HCT116 (cell line): ENCODE results near the gene CEACAM1.
"Not testable (repeated sequence)": the region's sequence is repeated elsewhere in the genome, so short reads cannot be mapped to it uniquely, and the experiment has no call there.

Experiments used
- EGR1 ChIP-seq: IDR thresholded peaks from 2 replicates; pipeline ENCODE4 v1.6.1; 2012; ENCODE audit warnings: low read depth
- ELF1 ChIP-seq: IDR thresholded peaks from 2 replicates; pipeline ENCODE4 v1.6.1; 2012; ENCODE audit warnings: low read depth, borderline replicate concordance
- EZH2 ChIP-seq: fragments of 200-600 bp; sonication (generic); IDR thresholded peaks from 2 replicates; pipeline ENCODE4 v1.6.1; 2017; ENCODE audit warnings: antibody characterized with exemption, mixed run types
- EZH2phosphoT487 ChIP-seq: fragments of 200-600 bp; IDR thresholded peaks from 2 replicates; pipeline ENCODE4 v1.6.1; 2018; ENCODE audit warnings: antibody characterized with exemption, borderline replicate concordance
- POLR2A ChIP-seq: IDR thresholded peaks from 2 replicates; pipeline ENCODE4 v1.7.0; 2011; ENCODE audit warnings: borderline replicate concordance; ENCODE audit not compliant: insufficient read depth, insufficient read length; ENCODE audit errors: extremely low read depth
- POLR2AphosphoS5 ChIP-seq: IDR thresholded peaks from 2 replicates; pipeline ENCODE4 v1.6.1; 2011; ENCODE audit warnings: mild to moderate bottlenecking, low read depth, low read length, moderate library complexity
- RAD21 ChIP-seq: IDR thresholded peaks from 2 replicates; pipeline ENCODE4 v1.6.1; 2012; ENCODE audit warnings: low read depth, mild to moderate bottlenecking
- YY1 ChIP-seq: IDR thresholded peaks from 2 replicates; pipeline ENCODE4 v1.6.1; 2011; ENCODE audit warnings: low read length, low read depth, moderate library complexity, mild to moderate bottlenecking; ENCODE audit not compliant: insufficient replicate concordance; ENCODE audit errors: extremely low read depth
- TF ChIP-seq, protein P1 (sequence below): IDR thresholded peaks from 2 replicates; pipeline ENCODE4 v1.6.1; 2012; ENCODE audit warnings: low read depth
- TF ChIP-seq, protein P2 (sequence below), 3 experiments: fragments of 200-600 bp in 1 of 3; sonication (generic) in 1 of 3; IDR thresholded peaks in 2 of 3; conservative IDR thresholded peaks in 1 of 3; 2 replicates each; pipeline ENCODE4 v1.5.1; 2012 to 2017; ENCODE audit warnings: low read depth in 2 of 3, low read length in 2 of 3, antibody characterized with exemption in 1 of 3, borderline replicate concordance in 1 of 3, control low read depth in 1 of 3, mild to moderate bottlenecking in 1 of 3, mixed read lengths in 1 of 3, mixed run types in 1 of 3, moderate library complexity in 1 of 3; ENCODE audit not compliant: insufficient read depth in 1 of 3
- TF ChIP-seq, protein P3 (sequence below): IDR thresholded peaks from 2 replicates; pipeline ENCODE4 v1.6.1; 2011; ENCODE audit warnings: mild to moderate bottlenecking, low read length, moderate library complexity; ENCODE audit not compliant: insufficient replicate concordance; ENCODE audit errors: extremely low read depth

DNA sequence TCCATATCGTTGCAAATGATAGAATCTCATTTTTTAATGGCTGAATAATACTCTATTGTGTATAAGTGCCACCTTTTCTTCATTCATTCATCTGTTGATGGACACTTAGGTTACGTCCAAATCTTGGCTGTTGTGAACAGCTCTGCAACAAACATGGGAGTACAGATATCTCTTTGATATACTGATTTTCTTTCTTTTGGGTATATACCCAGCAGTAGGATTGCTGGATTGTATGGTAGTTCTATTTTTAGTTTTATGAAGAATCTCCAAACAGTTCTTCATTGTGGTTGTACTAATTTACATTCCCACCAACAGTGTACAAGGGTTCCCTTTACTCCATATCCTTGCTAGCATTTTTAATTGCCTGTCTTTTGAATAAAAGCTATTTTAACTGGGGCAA is 7.0 kb upstream of the CEACAM1 start:
- not testable (repeated sequence) for TF ChIP-seq POLR2A, EZH2, EZH2phosphoT487, ELF1, POLR2AphosphoS5, EGR1, YY1, RAD21
- TF ChIP-seq, protein P1, sequence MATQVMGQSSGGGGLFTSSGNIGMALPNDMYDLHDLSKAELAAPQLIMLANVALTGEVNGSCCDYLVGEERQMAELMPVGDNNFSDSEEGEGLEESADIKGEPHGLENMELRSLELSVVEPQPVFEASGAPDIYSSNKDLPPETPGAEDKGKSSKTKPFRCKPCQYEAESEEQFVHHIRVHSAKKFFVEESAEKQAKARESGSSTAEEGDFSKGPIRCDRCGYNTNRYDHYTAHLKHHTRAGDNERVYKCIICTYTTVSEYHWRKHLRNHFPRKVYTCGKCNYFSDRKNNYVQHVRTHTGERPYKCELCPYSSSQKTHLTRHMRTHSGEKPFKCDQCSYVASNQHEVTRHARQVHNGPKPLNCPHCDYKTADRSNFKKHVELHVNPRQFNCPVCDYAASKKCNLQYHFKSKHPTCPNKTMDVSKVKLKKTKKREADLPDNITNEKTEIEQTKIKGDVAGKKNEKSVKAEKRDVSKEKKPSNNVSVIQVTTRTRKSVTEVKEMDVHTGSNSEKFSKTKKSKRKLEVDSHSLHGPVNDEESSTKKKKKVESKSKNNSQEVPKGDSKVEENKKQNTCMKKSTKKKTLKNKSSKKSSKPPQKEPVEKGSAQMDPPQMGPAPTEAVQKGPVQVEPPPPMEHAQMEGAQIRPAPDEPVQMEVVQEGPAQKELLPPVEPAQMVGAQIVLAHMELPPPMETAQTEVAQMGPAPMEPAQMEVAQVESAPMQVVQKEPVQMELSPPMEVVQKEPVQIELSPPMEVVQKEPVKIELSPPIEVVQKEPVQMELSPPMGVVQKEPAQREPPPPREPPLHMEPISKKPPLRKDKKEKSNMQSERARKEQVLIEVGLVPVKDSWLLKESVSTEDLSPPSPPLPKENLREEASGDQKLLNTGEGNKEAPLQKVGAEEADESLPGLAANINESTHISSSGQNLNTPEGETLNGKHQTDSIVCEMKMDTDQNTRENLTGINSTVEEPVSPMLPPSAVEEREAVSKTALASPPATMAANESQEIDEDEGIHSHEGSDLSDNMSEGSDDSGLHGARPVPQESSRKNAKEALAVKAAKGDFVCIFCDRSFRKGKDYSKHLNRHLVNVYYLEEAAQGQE: not testable (repeated sequence)
- TF ChIP-seq, protein P2, sequence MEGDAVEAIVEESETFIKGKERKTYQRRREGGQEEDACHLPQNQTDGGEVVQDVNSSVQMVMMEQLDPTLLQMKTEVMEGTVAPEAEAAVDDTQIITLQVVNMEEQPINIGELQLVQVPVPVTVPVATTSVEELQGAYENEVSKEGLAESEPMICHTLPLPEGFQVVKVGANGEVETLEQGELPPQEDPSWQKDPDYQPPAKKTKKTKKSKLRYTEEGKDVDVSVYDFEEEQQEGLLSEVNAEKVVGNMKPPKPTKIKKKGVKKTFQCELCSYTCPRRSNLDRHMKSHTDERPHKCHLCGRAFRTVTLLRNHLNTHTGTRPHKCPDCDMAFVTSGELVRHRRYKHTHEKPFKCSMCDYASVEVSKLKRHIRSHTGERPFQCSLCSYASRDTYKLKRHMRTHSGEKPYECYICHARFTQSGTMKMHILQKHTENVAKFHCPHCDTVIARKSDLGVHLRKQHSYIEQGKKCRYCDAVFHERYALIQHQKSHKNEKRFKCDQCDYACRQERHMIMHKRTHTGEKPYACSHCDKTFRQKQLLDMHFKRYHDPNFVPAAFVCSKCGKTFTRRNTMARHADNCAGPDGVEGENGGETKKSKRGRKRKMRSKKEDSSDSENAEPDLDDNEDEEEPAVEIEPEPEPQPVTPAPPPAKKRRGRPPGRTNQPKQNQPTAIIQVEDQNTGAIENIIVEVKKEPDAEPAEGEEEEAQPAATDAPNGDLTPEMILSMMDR (IDR thresholded peaks at IDR 0.05 in 2 of 3, conservative IDR thresholded peaks at IDR 0.05 in 1 of 3; ENCODE audit: borderline replicate concordance in 1 of 3, insufficient read depth in 1 of 3, low read depth in 2 of 3, low read length in 2 of 3): not testable (repeated sequence)
- TF ChIP-seq, protein P3, sequence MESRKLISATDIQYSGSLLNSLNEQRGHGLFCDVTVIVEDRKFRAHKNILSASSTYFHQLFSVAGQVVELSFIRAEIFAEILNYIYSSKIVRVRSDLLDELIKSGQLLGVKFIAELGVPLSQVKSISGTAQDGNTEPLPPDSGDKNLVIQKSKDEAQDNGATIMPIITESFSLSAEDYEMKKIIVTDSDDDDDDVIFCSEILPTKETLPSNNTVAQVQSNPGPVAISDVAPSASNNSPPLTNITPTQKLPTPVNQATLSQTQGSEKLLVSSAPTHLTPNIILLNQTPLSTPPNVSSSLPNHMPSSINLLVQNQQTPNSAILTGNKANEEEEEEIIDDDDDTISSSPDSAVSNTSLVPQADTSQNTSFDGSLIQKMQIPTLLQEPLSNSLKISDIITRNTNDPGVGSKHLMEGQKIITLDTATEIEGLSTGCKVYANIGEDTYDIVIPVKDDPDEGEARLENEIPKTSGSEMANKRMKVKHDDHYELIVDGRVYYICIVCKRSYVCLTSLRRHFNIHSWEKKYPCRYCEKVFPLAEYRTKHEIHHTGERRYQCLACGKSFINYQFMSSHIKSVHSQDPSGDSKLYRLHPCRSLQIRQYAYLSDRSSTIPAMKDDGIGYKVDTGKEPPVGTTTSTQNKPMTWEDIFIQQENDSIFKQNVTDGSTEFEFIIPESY: not testable (repeated sequence)
